Activated CD8-positive, alpha-beta memory T cell treated with anti-CD3 and anti-CD28 coated beads for 4 hours (primary cell): ENCODE data around the gene STIMATE.
A peak's percentile ranks its signal among the peaks of the same experiment; 100 is the strongest.

Experiments used
- DNase-seq, 2 donors: peaks; one replicate each; pipeline ENCODE4 v3.0.0-alpha.2; 2020; ENCODE audit warnings: low read depth in 2 of 2

The STIMATE gene

DNA sequence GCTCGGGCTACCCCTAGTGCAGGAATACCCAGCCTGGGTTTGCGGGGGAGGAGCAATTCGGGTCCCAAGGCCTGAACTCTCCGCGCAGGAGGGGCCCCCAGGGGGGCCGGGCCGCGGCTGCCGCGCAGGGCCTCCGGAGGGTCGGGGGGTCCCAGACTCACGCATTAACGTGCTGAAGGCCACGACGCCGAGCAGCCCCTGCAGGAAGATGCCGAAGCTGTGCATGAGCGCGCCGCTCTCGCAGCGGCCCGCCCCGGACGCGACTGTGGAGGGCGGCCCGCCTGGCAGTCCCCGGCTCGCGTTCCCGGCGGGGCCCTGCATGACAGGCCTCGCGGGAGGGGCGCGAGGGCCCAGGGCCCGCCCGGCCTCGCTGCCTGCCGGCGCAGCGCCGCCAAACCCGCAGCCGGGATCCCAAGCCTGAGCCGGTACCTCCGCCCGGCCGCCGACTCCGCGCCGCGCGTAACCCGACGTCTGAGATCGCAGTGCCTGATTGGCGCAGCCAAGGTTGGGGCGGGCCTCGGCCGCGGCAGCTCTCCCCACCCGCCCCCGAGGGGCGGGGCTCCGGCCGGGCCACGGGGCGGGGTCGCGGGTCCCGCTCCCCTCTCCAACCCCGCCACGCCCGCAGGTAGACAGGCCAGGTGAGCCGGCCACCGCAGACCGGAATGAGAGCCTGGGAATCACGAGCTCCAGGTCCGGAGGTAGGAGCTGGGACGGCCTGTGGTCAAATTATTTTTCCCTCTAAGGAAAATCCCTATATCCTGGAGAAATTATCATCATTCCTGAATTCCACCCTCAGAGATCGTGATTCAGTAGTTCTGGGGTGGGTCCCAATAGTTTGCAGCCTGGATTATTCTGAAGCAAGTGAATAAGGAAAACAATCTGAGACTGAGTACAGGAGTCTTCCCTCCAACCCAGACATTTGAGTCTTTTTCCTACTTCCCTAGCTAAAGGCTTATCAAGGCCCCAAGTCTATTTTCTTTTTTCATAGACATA is at the start of gene STIMATE:
TSS of gene STIMATE (minus strand) at position 419 of the 993 bp plus-strand sequence. CDS start at position 321, 98 bp downstream.
- DNase-seq = peak; percentile 63 to 67

DNA sequence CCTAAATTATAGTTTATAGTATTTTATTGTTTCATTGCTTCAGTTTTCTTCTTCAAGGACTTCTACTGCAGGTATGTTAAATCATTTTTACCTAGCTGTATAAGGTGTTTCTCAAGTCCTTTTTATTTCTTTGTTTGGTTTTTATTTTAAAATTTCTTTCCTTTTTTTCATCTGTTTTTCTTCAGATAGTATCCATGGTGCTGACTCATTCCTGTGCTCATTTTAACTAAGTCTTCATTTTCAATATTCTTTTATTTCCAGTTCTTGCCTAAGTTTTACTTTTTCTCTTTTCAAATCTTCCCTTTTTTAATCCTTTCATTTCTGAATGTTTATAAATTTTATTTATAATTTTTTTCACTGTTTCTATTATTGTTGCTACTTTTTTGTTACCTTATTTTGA is 42.3 kb upstream of the STIMATE start:
- DNase-seq = no peak

DNA sequence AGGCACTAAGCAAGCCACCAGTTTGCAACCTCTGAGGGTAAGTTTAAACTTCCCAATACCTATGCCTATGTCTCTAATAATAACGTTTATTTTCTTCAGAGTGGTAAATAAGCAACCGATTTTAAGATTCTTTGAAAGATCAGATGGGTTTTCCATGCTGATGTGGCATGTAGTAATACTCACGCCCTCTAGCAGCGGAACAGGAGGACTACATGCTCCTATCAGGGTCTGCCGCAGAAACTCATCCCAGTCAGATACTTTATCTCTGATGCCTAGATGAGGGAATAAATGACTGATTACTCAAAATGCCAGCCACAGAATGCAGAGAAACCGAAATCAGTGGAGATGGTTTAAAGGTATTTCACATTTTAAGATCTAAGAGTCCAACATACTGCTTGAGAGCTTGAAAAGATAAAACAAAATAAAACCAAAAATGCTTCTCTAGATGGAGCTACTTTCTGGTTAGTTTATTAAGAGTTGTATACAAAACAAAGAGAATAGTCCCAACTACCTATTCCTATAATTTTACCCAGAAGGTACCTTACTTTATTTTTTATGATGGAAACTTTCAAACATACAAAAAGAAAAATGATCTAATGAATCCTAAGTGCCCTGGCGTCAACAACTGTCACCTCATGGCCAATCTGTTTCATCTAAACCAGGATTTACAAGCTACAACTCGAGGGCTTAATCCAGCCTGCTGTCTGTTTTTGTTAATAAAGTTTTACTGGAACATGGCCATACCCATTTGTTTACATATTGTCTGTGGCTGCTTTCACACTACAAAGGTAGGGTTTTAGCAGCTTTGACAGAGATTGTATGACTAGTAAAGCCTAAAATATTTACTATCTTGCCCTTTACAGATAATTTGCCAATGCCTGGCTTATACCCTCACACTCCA is 37.5 kb upstream of the STIMATE start:
- DNase-seq = peak in 1 of 2 donors; percentile 20

DNA sequence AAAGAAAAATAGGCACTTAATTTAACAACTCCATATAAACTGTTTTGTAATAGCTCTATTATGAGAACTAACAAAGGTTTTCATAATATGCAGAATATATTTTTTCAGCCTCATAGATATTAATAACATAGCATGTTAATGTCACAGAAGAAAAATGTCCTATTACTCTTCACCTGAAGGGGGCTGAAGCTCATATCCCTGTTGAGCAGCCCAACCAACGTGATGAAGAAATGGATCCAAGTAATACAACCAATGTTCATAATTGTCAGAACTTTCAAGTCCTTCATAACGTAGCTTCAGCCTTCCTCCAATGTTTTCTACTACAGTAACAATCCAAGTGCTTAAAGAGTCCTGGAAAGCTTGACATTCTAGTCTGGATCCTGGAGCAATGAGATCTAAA is 34.5 kb upstream of the STIMATE start:
- no peak for DNase-seq

DNA sequence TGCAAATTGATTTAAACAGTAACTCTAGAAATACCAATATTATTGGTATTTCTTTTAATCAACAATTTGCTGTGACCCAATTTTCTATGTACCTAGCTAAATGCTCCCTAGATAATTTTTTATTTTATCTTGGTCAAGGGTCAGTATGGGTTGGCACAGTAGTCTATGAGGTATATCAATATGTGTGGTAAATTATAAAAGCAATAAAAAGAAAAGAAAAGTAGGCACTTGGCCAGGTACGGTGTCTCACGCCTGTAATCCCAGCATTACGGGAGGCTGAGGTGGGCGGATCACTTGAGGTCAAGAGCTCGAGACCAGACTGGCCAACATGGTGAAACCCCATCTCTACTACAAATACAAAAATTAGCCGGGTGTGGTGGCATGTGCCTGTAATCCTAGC is 34.0 kb upstream of the STIMATE start:
- no peak for DNase-seq

DNA sequence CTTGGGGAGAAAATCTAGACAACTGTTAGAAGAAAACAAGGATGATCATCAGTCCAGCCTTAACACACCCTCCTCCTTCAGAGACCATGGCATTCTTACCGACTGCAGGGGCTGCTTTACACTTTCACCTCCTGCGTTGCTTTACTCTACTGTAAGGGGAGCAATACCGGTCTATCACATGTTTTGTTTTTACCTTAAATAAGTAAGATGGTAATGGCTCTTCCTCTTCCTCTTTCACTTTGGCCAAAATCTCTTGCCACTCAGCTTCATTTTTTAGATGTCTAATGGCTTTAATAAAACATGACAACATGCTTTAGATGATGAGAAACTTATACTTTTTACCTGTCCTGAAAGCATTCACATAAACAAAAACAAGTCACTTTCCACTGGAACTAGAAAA is 33.4 kb upstream of the STIMATE start:
- DNase-seq = no peak

DNA sequence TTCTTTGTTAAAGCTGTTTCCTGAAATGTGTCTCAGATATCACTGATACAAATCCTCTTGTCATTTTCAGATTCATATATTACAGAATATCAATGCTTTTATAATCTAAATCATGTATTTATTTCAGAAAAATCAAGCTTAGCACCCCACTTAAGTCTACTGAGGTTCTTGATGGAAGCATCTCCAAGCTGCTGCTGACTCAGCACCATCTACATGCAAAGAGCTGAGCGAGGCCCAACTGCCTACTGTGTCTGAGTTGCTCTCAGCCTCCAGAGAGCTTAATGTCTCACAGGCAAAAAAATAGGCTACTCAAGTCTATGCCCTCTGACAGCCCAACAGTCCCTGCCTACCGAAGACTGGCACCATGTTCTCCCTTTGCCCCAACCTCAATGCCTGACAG is 29.2 kb upstream of the STIMATE start:
- no peak for DNase-seq

DNA sequence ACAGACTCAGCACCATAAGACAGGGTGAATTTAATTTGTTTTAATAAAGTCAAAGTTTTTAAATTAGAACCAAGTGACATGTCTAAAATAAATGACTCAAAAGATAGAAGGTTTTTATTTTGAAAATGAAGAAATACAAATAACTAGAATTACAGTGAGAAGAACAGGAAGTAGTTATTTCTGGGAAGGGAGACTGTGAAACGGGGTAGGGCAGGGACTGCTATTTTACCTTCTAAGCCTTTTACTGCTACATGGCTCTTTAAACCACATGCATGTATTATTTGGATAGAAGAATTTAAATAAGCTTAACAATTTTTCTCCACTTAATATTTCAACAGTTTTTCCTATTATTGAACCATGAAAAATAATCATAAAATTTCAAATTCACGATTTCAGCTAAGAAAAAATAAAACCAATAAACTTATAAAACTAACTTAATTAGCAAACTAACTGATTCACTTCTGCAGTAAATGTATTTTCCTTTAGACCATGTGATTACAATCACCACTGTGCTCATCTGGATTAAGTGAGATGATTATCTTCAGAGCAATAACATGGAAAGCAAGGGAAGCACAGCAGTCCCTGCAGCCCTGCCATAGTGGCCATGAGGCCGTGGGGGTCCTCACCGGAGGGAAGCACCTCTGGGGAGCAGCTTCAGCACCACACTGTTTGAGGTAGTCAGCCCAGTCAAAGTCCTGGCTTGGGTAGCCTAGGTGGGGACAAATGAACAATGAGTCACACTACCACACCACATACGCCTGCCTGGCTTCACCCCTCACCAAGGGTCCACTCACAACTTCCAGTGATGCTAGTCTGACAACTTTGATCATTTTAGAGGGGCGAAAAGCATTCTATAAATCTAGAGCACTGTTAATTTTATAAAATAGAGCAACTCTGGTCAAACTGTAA is 28.3 kb upstream of the STIMATE start:
- no peak for DNase-seq

DNA sequence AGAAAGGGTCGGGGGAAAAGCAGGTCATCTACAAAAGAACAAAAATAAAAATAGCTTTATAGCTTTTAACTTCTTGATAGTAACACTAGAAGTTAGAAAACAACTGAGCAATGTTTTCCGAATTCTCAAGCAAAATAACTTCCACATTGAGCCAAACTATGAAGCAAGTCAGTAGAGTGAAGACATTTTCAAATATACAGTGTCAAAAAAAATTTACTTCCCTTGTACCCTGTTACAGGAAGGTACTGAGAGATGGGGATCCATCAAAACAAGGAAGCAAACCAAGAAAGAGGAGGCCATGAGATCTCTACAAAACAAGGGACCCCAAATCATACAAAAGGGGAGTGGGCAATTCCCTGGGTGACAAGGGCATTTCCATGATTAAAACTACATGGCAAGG is 26.6 kb upstream of the STIMATE start:
- DNase-seq = no peak

DNA sequence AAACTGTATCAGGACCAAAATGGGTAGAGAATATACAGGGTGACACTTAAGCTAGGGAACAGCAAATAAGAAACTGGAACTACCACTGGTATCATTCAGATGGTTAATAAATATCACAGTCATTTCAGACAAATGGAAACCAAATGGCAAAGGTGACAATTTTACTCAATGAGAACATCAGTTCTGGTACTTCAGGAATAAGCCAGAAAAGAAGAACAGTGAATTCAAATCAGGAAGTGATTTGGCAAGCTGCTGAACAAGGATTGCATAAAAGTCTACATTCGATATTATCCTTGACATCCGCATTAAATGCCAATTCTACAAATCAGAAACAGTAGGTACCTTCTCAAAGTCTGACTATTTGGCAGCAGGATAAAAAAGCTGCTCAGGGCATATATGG is 23.5 kb upstream of the STIMATE start:
- no peak for DNase-seq

DNA sequence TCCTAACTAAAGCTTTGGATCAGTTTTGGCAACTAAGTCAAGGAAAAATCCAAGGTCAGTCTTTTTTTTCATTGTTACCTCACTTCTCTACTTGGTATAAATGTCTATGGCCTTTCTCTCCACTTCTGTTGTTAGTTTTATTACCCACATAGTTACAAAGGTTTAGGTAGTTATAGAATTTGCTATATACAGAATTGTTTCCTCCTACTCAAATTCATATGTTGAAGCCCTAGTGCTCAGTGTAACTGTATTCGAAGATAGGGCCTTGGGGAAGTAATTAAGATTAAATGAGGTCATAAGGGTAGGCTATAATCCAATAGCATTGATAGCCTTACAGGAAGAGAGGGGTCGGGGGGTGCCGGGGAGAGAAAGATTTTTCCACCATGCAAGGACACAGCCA is 19.7 kb upstream of the STIMATE start:
- DNase-seq = no peak

DNA sequence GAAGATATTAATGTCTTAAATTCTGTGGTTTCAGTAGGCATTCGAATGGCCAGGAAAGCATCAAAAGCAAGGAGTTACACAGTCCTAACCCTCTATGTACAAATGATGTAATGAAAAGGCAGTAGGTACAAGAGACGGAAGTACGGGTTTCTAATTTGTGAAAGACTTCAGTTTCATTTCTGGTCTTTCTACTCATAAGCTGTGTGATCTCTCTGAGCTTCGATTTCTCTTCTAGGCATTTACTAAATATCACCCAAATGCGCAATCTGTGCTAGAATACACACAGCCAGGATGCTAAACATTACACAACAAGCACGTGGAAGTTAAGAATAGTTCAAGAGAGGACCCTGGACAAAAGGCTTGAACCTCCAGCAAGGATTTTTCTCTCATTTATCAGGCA is 17.9 kb upstream of the STIMATE start:
- no peak for DNase-seq

DNA sequence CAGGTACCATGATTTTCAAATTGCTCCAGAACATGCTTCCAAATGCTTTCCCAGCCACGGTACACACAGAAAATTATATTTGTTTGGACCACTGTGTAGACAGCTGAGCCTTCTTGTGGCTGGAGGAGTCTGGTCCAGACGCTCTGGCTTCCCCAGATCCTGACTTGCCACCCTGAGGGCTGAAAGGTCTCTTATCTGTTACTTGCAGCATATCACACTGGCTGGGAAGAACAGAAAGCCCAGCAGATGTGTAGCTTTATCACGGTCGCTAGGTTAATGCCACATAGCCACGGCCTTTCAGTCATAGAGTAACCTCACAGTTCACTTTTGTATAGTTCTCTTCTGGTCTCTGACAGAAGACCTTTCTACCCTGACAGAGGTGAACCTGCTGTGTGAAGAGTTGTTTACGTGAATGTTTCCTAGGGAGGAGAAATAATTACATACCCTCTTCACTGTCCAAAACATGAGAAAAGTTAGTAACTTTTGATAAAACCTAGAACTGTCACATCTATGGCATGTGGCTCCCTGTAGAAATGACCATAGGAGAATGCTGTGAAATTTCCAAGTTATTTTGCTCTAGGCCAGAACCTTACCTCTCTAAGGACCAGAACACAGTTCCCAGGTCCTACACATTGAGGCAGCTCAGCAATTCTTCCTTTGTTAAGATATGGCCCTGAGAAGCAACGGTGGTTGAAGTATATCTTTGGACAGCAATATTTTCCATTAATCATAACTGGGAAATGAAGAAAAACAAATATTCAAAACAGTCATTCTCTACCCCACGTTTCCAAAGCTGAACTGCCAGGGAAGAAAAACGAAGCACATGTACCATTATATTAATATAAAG is 15.8 kb upstream of the STIMATE start:
- DNase-seq = no peak

DNA sequence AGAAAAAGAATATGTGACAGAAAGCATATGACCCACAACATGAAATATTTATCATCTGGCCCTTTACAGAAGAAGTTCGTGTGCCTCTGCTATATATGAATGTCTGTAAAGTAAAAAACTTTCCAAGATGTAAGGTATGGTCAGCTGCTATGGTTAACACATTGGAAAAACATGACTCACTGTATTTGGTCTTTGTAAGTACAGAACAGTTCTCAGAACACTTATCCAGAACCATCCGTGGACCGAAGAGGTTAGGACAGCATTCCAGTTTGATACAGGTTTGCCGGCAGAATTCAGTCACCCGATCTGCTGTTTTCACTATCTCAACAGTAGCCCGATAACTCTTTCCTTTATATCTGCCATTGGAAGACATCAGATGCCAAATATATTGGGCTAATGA is 13.5 kb upstream of the STIMATE start:
- no peak for DNase-seq

DNA sequence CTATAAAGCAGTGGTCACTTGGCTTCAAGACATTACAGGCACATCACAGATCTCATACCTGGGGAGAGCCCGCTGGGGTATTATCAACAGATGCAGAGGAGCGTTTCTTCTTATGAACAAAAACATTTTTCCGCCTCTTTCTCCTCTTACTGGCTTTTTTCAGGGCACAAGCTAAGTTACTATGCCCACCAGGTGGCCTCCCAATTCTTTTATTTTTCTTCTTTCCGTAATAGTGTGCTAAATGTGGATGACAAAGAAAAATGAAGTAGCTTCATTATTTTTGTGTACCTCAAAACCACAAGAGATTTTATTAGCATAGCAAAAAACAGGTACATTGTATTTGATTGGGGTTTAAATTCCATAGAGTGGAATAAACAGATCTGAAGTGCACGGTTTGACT is 10.1 kb upstream of the STIMATE start:
- DNase-seq = no peak

DNA sequence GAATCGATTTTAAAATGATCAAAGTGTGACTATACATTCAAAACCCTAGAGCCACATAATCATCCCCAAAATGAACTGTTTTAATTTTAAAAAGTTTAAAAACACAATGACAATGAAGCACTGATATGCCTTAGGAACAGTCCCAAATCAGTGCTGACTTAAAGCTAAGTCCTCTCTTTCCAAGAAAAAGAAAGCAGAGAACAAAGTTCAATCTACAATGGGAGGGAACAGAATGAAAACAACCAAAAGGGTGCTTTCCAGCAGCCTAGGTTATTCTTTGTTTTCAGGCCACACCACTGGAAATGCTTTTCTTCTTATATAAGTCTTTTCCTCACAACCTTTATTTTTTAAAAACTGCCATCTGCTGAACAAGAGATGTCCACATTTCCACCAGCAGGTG is 7.2 kb upstream of the STIMATE start:
- DNase-seq = no peak

DNA sequence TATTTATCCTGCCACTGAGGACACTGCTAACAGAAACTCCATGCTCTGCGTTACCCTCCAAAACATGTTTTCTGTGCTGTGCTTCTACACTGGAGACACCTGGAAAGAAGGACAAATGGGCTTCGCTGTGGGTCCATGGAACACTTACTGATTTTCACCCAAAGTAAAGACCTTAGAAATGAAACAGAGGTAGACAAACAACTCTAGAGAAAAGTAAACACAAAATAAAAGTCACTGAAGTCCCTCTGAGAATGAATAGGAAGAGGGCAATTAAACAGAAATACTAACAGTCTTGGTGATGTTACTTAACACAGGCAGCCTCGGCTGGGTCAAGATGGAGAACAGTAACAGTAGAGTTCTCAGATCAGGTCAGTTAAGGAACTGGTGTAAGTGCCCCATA is 6.7 kb upstream of the STIMATE start:
- DNase-seq = no peak

DNA sequence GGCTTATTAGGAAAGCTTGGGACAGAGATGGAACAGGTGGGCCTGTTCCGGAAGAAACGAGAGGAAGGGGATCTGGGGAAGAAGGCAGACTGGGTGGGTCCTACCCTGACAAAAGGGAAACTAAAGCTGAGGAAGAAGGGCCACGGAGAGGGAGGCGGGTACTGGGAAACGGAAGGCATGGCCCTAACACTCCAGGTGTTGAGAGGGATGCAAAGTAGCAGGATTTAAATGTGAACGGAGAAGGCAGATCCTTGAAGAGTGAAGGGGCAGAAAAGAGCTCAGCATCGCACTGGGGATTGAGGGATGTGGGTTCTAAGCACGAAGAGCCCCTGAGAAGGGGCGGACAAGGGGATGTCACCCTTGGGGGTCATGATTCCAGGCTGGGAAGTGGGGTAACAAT is 735 bp downstream of the STIMATE start:
- DNase-seq = no peak

DNA sequence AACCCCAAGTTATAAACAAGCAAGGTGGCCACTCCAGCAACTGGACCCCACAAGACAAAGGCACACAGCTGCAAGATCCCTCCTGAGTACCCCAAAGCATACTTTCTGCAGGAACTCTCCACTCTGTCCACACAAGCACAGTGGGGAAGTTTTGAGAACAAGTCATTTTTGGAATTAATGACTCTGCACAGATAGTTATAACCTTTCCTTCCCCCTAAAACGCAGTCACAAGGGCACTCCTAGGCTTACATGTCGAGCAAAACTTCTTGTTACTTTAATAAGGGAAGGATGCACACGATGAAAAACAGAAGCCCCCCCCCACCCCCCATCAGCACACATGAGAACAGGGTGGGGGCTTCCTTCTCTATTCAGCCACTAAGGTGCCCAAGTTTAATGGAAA is 1.2 kb downstream of the STIMATE start:
- DNase-seq = no peak

DNA sequence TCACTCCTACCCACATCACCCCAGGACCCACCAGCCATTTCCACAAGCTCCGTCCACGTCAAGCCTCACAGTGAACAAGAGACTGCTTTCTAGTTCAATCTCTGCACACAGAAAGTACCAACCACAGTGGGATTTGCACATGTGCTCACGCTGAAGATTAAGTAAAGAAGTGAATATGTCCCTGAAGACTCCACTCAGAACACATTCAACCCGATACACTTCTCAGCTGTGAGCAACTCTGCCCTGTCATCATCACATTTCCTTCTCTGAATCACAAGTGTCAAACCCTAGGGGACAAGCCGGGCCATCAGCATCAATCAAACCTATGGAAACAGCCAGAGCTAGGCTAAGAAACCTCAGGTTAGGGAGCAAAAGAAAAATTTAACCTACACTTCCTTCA is 1.9 kb downstream of the STIMATE start:
- DNase-seq = no peak

DNA sequence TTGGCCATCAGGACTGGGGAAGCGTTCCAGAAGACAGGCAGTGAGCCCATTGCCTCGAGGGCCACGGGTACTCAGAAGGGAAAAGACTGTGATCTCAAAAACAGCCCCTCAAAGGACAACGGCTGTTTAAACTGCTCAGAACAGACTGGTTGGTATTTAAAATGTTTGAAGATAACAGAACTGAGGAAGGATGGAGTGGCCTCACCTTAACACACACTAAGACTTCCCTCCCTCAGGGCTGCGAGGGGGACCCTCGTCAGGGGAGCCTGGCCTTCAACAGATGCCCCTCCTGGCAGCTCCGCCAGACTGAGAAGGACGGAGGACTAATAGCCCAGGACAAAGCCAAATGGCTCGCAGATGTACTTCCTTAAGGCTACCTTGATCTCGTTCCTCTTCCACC is 2.6 kb downstream of the STIMATE start:
- DNase-seq = no peak
